ENCODE measurements around the gene BUD31.
A peak's percentile ranks its signal among the peaks of the same experiment; 100 is the strongest.
"Not testable (repeated sequence)": the region's sequence is repeated elsewhere in the genome, so short reads cannot be mapped to it uniquely, and the experiment has no call there.

The BUD31 gene

GRCh38 chr7:99380823-99381663 lies 27.7 kb upstream of the BUD31 start:
- peak; percentile 94 for DNase-seq

- no peak for DNase-seq
Measured at GRCh38 chr7:99381664-99382075, 27.1 kb upstream of the BUD31 start.

- no peak for DNase-seq
Measured at GRCh38 chr7:99383203-99383602, 25.6 kb upstream of the BUD31 start.

- DNase-seq, result no peak
Measured at GRCh38 chr7:99383791-99384370, 24.9 kb upstream of the BUD31 start.

GRCh38 chr7:99384523-99384922 lies 24.2 kb upstream of the BUD31 start:
- DNase-seq, result no peak

GRCh38 chr7:99385564-99385963 lies 23.2 kb upstream of the BUD31 start:
- no peak for DNase-seq

- DNase-seq, result peak; percentile 59
Measured at GRCh38 chr7:99386584-99387238, 22.1 kb upstream of the BUD31 start.

GRCh38 chr7:99387239-99387635 lies 21.5 kb upstream of the BUD31 start:
- DNase-seq, result not testable (repeated sequence)

- no peak for DNase-seq
Measured at GRCh38 chr7:99387912-99388311, 20.9 kb upstream of the BUD31 start.

- no peak for DNase-seq
Measured at GRCh38 chr7:99389772-99390171, 19.0 kb upstream of the BUD31 start.

GRCh38 chr7:99390941-99391602 lies 17.7 kb upstream of the BUD31 start:
- no peak for DNase-seq

GRCh38 chr7:99392046-99392445 lies 16.7 kb upstream of the BUD31 start:
- DNase-seq, result no peak

- DNase-seq, result peak; percentile 89
Measured at GRCh38 chr7:99392659-99393354, 16.0 kb upstream of the BUD31 start.

GRCh38 chr7:99393355-99394187 lies 15.2 kb upstream of the BUD31 start:
- DNase-seq, result no peak

- DNase-seq, result no peak
Measured at GRCh38 chr7:99394188-99394502, 14.6 kb upstream of the BUD31 start.

- no peak for DNase-seq
Measured at GRCh38 chr7:99395616-99396327, 13.0 kb upstream of the BUD31 start.

- DNase-seq, result no peak
Measured at GRCh38 chr7:99396418-99397296, 12.1 kb upstream of the BUD31 start.

GRCh38 chr7:99397297-99397983 lies 11.3 kb upstream of the BUD31 start:
- no peak for DNase-seq

- DNase-seq, result no peak
Measured at GRCh38 chr7:99398891-99399445, 9.8 kb upstream of the BUD31 start.

All from CD4-positive, alpha-beta T cell treated with Interleukin-15 for 1 hour (primary cell).